ENCODE results near the gene GGT7. TPM values are rescaled to one million over a fixed set of nuclear protein-coding genes. Genes with fewer than 3 reads are reported as not detected.

The GGT7 gene
- total and polyA plus RNA-seq, 3 donors from 2014 or later, result 13.4 to 24.1 (median 22.6) TPM

DNA sequence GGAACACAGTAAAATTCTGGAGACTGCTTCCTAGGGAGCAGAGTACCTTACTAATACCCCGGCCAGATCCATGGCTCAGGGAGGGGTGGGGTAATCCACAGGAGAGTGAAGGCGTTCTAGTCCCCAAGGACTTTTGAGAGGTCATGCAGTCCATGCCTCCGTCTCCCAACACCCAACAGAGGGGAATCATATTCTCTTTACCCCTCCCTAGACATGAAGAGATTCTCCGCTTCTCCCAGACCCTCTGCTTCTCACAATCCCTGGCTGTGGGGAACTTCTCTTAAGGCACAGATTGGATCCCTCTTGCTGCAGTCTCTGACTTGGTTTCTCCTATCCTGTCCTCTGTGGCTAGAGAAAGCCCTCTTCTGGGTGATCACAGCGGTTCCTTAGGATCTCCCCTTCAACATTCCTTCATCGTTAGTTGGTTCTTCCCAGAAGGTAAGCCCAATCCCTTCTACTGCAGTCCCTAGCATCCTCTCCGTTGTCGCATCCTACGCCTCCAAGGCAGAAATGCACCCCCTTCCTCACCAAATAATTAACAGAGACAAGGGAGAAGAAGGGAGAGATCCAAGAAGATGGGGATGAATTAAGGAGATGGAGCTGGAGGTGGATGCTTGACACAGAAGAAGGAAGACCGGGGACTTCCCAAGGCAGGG lies 562 bp downstream of the GGT7 start:
- H3K27me3 ChIP-seq, result no peaks in the 10 kb centered on the region
- H3K4me3 ChIP-seq, result peak overlapping the region; percentile 59 to 74
- TF ChIP-seq, protein P1, sequence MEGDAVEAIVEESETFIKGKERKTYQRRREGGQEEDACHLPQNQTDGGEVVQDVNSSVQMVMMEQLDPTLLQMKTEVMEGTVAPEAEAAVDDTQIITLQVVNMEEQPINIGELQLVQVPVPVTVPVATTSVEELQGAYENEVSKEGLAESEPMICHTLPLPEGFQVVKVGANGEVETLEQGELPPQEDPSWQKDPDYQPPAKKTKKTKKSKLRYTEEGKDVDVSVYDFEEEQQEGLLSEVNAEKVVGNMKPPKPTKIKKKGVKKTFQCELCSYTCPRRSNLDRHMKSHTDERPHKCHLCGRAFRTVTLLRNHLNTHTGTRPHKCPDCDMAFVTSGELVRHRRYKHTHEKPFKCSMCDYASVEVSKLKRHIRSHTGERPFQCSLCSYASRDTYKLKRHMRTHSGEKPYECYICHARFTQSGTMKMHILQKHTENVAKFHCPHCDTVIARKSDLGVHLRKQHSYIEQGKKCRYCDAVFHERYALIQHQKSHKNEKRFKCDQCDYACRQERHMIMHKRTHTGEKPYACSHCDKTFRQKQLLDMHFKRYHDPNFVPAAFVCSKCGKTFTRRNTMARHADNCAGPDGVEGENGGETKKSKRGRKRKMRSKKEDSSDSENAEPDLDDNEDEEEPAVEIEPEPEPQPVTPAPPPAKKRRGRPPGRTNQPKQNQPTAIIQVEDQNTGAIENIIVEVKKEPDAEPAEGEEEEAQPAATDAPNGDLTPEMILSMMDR (IDR thresholded peaks at IDR 0.05), result no peak
- no peak for TF ChIP-seq POLR2A (IDR thresholded peaks at IDR 0.05)
- H3K9me3 ChIP-seq, result no peaks in the 10 kb centered on the region
- H3K36me3 ChIP-seq (ENCODE audit: low read depth, missing control alignments), result no peaks in the 10 kb centered on the region
- no peak for DNase-seq
- H3K4me1 ChIP-seq, result peaks cover 19% of the 10 kb centered on the region
- H3K27ac ChIP-seq, result peak overlapping the region in 1 of 2 donors; percentile 39
- intact Hi-C loops (cut with DNase I; ENCODE audit: low total_unique reads), result loop anchor here (5.0 kb wide), 2 partner anchors 85 to 220 kb away; partner anchors contain the start of genes GSS, MYH7B and TRPC4AP
- 31 to 36% methylated on average over 10 of the region's 10 CpGs for WGBS, 2 donors

DNA sequence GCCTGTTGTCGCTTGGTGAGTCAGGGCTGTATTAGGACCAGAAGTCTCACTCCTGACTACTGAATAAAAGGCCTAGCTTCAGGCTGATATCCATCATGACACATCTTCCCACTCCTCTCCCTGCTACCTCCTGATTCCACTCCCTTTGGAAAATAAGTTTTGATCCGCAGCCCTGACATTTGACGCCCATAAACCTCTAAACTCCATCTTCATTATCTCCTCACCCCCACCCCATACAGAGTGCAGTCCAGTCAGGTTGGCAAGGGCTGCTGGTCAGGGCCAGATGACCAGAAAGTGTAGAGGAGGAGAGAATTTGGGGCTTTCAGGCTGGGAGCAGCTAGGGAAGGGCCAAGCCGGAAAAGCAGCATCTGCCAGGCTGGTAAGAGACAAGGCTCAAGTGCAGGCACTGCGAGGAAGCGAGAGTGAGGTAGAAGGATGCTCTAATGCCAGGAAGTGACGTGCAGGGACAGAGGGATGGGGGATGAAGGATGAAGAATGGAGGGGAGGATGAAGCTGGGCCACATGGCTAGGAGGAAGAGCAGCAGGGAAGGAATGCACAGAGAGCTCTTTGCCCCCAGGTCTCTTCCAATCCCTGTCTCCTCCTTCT lies 1.2 kb downstream of the GGT7 start:
- Histone ChIP-seq H3K9me3 (no peaks in the 10 kb centered on the region), H3K4me3 (no peak overlapping the region), H3K27me3 (no peaks in the 10 kb centered on the region), H3K36me3 (ENCODE audit: low read depth, missing control alignments) (no peaks in the 10 kb centered on the region), H3K27ac (no peak overlapping the region), H3K4me1 (peaks cover 18% of the 10 kb centered on the region)
- no peak for DNase-seq
- 92 to 95% methylated on average over 7 of the region's 7 CpGs for WGBS, 2 donors
- intact Hi-C loops (cut with DNase I; ENCODE audit: low total_unique reads), result loop anchor here (5.0 kb wide), 2 partner anchors 86 to 221 kb away; partner anchors contain the start of genes GSS, MYH7B and TRPC4AP
- TF ChIP-seq, protein P1 (IDR thresholded peaks at IDR 0.05), result no peak
- no peak for TF ChIP-seq POLR2A (IDR thresholded peaks at IDR 0.05)

DNA sequence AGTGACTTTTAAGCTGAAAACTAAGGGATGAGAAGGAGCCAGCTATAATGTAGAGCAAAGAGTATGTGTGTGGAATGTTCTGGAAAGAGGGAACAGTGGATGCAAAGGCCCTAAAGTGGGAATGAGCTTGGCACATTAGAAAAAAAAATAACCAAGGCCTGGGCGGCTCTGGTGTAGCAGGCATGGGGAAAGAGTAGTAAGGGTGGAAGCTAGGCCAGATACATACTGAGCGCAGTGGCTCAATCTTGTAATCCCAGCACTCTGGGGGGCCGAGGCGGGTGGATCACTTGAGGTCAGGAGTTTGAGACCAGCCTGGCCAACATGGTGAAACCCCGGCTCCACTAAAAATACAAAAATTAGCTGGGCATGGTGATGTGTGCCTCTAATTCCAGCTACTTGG lies 8.4 kb downstream of the GGT7 start:
- intact Hi-C loops (cut with DNase I; ENCODE audit: low total_unique reads), result no loop called here
- H3K36me3 ChIP-seq (ENCODE audit: low read depth, missing control alignments), result no peaks in the 10 kb centered on the region
- 86 to 94% methylated on average over 5 of the region's 5 CpGs for WGBS, 2 donors

DNA sequence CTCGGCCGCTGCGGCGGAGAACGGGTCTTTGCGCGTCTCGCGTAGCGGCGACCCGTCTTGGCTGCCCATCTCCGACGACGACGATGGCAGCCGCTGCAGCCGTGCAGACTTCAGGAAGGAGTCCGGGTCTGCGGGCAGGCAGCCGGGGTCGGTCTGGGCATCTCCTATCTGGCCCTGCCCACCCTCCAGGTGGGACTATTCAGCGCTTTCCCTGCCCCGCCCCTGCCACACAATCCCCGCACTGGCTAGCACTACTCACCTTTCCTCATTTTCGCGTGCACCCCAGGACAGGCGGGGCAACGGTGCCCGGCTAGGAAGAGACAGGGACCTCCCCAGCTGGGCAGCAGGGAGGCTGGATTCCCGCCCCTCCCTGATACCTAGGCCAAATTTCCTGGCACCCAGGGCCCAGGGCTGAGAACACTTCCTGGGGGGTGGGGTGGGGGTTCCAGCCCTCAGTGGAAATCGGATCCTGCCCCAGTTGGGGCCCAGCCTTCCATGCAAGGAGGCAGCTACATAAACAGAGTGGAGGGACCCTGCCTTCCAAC lies 9.2 kb downstream of the GGT7 start:
- Histone ChIP-seq H3K27ac (no peak overlapping the region), H3K27me3 (no peaks in the 10 kb centered on the region), H3K9me3 (no peaks in the 10 kb centered on the region), H3K4me3 (peak overlapping the region in 1 of 2 donors; percentile 12), H3K36me3 (ENCODE audit: low read depth, missing control alignments) (no peaks in the 10 kb centered on the region), H3K4me1 (no peaks in the 10 kb centered on the region)
- DNase-seq, result no peak
- 51 to 58% methylated on average over 27 to 32 of the region's 32 CpGs for WGBS, 2 donors
- intact Hi-C loops (cut with DNase I; ENCODE audit: low total_unique reads), result no loop called here
- TF ChIP-seq, protein P1 (IDR thresholded peaks at IDR 0.05), result no peak
- TF ChIP-seq POLR2A (IDR thresholded peaks at IDR 0.05), result no peak

More for the DNA sequence above, 8.4 kb downstream of the GGT7 start:
- Histone ChIP-seq H3K4me1 (no peaks in the 10 kb centered on the region), H3K9me3 (no peaks in the 10 kb centered on the region), H3K27ac (no peak overlapping the region), H3K4me3 (no peak overlapping the region), H3K27me3 (no peaks in the 10 kb centered on the region)
- no peak for DNase-seq
- TF ChIP-seq, protein P1 (IDR thresholded peaks at IDR 0.05), result no peak
- no peak for TF ChIP-seq POLR2A (IDR thresholded peaks at IDR 0.05)
